AG10803 (cell line): Measurements from ENCODE around the gene SUPT4H1.

Experiments
- DNase-seq: peaks from one replicate; pipeline ENCODE4 v3.0.0; 2010; ENCODE audit warnings: low read depth
- H3K4me3 ChIP-seq: 2 replicates; pipeline ENCODE4 v1.5.1; 2011; ENCODE audit warnings: mild to moderate bottlenecking, low read length, control low read depth
- CTCF ChIP-seq: conservative IDR thresholded peaks from 2 replicates; pipeline ENCODE4 v1.5.1; 2011; ENCODE audit warnings: mild to moderate bottlenecking, low read length, control low read depth, inconsistent platforms

SUPT4H1 gene

GRCh38 chr17:58327363-58328194, 24.4 kb downstream of the SUPT4H1 start:
- DNase-seq, result no peak
- H3K4me3 ChIP-seq, result no peak overlapping the region

GRCh38 chr17:58326609-58327362, 25.2 kb downstream of the SUPT4H1 start:
- no peak for TF ChIP-seq CTCF
- DNase-seq, result no peak
- no peak overlapping the region for H3K4me3 ChIP-seq

More at GRCh38 chr17:58327363-58328194, 24.4 kb downstream of the SUPT4H1 start:
- no peak for TF ChIP-seq CTCF

GRCh38 chr17:58325976-58326468, 26.0 kb downstream of the SUPT4H1 start:
- no peak for TF ChIP-seq CTCF
- H3K4me3 ChIP-seq, result no peak overlapping the region
- DNase-seq, result no peak

- TF ChIP-seq CTCF, result no peak
- no peak for DNase-seq
- H3K4me3 ChIP-seq, result peak overlapping the region; percentile 76
Measured at GRCh38 chr17:58325289-58325726, 26.7 kb downstream of the SUPT4H1 start.

- H3K4me3 ChIP-seq, result peak overlapping the region; percentile 76
- peak; percentile 59 for DNase-seq
- no peak for TF ChIP-seq CTCF
Measured at GRCh38 chr17:58324409-58325288, 27.4 kb downstream of the SUPT4H1 start.

GRCh38 chr17:58324056-58324408, 28.0 kb downstream of the SUPT4H1 start:
- TF ChIP-seq CTCF, result no peak
- H3K4me3 ChIP-seq, result peak overlapping the region; percentile 59
- no peak for DNase-seq
